ENCODE measurements around the gene MAGI1.

MAGI1 gene

DNA sequence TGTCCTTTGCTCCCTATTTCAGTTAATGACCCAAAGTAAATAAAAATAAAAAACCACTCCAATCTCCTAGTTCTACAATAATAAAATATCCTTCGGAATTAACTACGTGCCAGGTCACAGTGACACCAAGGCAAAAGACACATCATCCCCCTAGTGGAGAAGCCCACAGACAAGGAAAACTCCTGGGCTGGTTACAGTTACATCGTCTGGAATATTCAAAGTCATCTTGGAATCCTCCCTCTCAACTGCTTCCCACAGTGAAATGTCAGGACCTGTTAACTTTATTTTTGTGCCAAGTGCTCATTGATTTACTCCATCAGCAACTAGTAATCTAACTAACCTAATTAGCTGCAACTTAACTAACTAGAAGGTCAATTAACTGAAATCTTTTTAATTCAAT lies 349.3 kb downstream of the MAGI1 start:
- DNase-seq = no peak

DNA sequence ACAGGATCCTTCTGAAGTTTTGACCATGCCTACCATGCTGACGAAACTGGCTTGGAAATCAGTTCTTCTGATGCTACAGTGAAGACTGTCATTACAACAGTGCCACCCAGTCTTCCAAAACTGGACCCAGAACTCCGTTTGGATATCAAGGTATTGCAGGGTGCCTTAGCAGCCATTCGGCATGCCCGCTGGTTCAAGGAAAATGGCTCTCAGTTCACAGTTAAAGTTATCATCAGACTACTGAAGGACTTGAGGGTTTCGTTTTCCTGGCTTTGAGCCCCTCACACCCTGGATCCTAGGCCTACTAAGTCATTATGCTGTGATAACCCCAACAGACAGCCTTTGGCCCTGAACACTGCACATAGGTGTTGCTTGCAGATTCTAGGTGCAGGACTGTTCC lies 351.0 kb downstream of the MAGI1 start:
- no peak for DNase-seq

DNA sequence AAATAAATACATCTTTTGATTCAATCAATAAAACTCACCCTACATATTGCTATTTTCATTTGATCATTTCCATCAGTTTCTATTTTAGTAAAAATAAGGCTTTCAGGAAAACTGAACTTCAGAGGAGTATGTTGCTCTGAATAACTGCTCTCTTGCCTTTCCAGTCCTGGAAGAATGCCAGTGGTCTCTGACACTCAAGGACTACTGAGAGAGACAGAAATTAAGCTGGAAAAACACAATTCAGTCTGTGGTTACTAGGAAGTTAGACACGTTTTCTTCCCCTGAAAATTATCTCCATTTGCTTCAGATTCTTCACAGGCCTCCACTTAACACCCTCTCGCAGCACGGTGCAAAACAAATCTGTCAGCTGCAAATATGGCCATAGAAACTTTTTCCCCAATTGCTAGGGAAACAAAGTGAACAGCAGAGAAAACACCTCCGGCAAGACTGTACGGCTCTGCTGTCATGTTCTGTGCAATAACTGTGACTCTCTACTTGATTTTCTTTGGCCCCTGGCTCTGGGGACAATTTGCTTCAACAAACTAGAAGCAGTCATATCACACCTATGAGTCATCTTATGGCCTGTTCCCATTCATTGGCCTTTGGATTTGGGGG lies 353.0 kb downstream of the MAGI1 start:
- DNase-seq = no peak

DNA sequence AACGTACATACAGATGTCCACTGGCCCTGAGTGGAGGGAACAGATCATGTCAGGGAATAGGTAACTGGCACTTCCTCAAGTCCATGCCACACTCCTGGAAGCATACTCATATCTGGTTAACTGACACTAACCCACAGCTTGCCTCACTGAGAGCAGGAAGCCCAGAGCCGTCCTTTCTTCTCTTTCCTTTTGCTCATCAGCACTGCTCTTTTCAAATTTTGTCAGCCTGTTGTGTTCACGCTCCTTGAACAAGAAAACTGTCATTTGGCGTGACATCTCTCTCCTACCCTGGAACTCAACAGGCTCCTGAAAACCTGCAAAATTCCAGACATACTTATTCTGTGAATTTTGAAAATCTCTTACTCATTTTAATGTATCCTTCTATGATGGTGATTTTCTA lies 360.2 kb downstream of the MAGI1 start:
- DNase-seq = no peak

DNA sequence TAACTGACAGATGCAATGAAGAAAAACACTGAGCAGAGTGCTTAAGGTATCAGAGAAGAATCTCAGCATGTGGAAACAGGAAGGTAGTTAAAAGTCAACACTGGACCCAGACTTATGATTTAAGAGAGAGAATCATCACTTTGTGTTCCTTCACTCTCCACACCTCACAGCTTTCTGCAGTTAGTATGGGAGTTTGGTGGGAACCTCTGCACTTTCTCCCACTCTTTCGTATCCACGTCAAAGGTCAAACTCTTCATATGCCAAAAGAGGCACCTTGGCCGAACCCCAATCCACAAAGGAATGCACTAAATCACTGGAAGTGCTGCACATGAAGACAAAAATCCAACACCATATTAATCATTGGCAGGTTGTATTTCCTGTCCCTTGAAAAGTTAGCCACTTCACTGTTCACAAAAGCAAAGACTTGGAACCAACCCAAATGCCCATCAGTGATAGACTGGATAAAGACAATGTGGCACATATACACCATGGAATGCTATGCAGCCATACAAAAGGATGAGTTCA lies 361.2 kb downstream of the MAGI1 start:
- DNase-seq = no peak

DNA sequence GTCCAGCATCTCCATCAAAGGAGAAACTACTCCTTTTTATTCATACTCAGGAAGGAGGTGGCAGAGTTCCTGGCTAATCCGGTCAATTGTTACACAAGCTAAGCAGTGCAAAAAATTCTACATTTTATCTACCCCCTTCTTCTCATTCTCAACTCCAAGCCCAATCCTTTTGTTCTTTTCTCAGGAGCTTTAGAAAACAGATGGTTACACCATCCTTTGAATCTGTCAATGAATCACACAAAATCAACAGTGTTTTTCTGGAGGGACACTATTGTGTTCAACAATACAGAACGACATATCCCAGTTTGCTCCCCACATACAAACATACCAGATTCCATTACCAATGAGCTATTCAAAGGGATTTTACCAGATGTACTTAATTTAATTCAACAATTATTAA lies 362.1 kb downstream of the MAGI1 start:
- peak; percentile 4 for DNase-seq

DNA sequence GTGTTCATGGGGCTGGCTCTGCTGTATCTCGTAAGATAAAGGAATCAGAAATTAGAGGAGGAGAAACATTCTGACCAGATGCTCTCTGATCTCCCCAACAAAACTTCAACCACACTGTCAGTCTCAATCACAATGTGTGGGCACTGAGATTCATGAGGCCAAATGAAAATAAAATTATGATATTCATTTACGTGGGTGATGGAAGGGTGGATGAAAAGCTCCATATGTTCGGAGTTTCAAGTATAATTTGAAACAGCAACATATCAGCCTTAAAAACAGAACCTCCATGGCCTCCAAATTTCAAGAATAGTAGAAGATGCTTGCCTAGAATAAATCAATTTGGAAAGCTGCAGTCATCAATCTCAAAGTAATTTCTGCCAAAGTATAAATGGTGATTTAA lies 363.7 kb downstream of the MAGI1 start:
- no peak for DNase-seq

DNA sequence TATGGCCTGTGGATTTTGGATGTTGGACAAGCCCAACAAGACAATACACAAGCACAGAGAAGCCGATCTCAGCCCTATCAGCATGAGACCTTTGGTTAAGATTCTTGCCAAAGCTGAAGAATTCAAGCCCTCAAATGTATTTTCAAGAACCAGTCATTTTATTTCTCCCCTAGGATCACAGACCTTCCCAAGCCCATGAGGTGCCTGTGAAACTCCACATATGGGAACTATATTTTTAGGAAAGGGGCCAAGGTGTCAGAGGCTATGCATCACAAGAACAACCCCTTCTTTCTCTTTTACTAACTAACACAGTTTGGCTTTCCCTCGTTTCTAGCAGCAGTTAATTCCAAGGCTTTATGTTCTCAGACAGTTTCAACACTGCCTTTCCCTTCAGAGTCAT lies 364.5 kb downstream of the MAGI1 start:
- no peak for DNase-seq

DNA sequence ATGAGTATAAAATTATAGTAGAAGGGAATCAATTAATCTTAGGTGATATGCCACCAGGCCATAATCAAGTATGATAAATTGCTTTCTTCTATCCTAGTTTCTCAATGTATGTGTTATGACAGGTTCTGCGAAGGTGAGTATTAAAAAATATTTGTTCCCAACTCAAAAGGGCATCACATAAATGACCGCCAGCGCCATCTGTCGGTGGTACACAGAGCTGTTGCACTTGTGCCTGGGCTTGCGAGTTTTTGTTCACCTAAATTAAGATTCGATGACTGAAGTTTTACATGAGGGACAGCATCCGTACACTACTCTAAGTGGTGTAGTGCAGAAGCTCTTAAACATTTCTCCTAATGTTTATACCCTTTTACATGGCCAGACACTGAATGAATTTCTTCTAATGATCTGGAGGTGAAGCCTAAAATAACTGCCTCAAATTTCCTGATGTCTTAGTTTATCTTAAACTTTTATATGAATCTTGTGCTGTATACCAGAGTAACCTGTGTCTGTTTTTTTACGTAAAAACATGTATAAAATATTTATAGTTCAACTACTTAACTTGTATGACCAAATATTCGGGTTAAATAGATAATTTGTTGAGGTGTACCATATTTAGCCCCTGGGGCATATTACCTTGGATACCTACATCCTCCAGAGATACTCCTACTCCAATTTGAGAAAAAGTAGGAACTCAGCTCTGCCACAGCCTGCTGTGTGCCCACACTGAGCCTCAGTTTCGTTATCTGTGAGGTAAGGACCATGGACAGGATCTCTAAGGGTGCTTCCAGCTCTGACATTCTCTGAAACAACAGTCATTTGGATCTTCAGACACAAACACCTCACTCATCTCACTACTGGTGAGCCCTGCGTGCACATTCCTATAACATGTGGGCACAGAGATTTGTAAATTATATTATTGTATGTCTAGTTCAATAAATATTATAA lies 365.6 kb downstream of the MAGI1 start:
- peak; percentile 12 for DNase-seq

DNA sequence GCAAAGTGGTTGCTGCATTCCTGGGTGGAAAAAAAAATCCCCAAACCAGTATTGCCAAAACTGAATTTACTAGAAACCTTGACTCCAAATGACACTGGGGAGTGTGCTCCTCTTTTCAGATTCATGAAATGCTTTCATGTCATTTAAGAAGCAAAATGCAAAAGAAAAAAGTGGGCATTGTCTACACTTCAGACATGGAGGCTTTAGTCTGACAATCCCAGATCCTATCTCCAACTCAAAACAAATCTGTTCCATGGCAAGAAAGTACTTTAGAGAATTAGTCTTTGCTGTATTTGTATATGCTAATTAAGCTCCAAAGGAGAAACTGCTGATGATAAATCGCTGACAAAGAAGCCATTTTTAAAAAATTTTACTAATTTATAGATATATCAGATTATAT lies 366.7 kb downstream of the MAGI1 start:
- DNase-seq = no peak

DNA sequence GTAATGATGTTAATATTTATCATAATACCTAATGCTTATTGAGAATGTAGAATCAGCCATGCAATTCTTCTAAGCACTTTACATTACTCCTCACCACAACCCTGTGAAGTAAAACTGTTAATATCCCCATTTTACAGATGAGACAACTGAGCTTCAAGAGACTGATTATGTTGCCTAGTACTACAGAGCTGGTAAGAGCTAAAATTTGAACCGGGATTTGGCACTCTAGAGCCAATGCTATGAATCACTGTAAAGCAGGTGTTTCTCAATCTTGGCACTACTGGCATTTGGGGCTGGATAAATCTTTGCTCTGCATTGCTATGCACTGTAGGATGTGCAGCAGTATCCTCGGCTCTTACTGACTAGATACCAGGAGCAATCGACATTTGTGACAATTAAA lies 367.7 kb downstream of the MAGI1 start:
- no peak for DNase-seq

DNA sequence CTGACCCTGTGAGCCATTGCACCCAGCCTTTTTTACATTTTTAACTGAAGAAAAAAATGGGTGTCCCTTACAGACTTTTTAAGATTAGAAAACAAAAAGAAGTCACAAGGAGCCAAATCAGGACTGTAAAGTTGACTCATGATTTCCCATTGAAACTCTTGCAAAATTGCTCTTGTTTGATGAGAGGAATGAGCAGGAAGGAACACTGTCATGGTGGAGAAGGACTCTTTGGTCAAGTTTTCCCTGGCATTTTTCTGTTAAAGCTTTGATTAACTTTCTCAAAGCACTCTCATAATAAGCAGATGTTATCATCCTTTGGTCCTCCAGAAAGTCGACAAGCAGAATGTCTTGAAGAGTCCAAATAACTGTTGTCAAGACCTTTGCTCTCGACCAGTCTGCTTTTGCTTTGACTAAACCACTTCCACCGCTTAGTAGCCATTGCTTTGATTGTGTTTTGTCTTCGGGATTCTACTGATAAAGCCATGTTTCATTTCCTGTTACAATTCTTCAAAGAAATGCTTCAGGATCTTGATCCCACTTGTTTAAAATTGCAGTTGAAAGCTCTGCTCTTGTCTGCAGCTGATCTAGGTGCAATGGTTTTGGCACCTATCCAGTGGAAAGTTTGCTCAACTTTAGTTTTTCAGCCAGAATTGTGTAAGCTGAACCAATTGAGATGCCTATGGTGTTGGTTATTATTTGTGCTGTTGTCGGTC lies 369.4 kb downstream of the MAGI1 start:
- DNase-seq = no peak

DNA sequence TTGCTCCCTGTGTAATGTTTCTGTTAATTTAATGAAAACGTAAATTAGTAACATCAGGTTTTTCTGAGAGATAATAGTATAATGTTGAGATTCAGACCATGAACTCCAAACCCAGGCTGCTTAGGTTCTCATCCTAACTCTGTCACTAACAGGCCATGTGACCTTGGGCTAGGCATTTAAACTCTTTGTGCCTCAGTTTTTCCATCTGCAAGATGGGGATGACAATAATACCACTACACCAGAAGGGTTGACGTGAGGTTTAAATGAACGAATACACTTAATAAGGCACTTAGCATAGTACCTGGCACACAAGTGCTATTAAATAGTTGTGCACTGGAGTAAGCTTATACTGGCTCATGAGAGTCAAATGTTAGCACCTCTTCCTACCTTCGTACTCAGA lies 370.8 kb downstream of the MAGI1 start:
- no peak for DNase-seq

DNA sequence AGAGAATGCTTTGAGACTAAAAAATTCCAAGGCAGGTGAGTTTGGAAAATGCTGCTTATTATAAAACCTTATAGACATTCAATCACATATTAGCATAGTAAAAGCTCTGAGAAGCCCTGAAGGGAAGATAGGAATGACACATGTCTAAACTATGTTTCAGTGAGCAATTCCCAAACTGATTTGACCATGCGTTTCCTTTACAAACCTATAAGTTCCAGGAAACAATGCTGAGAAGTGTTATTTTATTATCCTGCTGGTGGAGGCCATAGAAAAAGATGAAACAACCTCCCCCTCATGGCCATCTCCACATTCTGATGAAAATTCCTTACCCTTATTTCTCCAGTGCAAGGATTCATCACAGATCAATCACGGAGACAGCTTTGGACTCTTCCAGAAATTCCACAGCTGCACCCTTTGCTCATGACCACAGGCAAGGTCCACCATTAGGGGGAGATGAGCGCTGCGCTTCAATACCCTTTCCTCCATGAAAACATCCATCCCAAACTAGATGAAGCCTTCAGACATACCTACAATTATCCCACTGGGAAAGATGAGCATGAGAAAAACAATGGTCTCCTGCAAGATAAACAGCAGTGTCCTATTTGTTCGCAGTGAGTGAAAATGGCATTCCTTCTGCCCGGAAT lies 372.1 kb downstream of the MAGI1 start:
- no peak for DNase-seq

DNA sequence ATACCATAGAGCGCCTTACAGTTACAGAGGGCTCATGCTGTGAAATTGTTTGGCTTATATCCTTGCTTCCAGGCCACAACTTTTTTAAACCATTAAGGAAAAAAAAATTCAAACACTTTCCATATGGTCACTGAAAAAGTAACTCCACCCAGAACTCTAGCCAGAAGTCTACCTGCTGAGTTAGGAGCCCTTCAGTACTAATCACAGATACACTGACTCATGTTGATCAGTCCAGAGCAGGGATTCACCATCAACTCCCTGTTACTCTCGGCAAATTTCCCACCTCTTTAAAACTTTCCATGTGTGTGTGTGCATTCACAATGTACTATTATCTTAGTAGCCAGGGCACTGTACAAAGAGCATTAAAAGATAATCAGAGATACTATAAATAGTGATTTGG lies 372.8 kb downstream of the MAGI1 start:
- DNase-seq = no peak

DNA sequence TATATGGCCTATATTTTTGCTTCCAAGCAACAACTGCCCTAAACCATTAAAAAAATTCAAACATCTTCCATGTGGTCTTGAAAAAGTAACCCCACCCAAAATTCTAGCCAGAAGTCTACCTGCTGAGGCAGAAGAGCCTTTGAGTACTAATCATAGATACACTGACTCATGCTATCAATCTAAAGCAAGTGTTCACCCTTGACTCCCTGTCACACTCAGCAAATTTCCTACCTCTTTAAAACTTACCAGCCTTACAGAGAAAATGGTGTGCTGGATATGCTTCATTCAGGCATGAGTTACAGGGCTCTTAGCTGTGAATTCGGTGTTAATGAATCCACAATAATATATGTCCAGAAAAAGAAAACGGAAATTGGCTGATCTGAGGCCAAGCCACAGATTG lies 373.8 kb downstream of the MAGI1 start:
- no peak for DNase-seq

DNA sequence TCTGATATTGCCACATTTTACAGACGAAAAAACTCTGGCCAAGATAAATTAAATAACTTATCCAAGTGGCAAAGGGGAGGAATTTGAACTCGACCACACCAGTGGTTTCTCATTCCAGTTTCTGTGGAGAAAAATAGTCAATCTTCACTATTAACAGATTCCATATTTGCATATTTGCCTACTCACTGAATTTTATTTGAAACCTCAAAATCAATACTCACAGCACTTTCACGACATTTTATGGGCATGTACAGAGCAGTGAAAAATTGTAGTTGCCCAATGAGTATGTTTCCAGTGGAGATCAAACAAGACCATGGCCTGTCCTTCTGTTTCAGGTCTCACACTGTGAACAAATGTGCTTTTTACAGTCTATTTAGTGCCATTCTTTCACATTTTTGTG lies 374.3 kb downstream of the MAGI1 start:
- DNase-seq = no peak

DNA sequence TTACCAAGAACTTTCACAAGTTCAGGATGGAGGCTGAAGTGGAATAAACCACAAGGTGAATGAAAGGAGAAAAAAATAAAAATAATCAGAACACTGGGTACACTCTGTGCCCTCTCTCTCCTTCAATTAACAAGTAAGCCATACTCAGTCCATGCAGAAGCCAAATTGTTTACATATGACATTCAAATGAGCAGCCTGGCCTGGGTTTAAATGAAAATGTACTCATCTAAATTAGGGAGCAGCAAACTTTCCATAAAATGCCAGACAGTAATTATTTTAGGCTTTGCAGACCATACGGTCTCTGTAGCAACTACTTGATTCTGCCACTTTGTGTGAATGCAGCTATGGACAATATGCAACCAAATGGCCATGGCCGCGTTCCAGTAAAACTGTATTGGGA lies 376.6 kb downstream of the MAGI1 start:
- no peak for DNase-seq

DNA sequence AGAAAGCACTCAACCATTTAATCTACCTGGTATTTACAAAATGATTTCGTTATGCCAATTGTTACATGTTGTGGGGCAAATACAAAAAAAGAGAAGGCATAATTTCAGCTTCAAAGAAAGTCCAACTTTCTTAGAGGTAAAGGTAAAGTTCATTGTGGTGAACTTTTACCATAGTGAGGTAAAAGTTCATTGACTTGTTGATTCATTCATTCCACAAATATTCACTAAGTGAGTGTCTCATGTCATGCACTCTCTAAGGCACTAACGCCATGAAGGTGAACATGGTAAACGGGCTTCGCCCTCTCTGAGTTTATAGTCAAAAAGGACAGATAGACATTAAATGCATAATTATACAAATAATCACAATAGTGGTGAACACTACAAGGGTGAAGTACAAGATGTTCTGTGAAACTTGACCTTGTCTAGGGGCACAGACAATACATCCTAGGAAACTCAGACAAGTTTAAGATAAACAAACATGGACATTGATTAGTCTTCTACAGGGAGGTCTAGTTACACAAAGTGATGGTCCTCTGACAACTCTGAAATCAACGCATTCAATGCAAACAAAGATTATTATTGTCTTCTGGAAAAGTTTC lies 378.6 kb downstream of the MAGI1 start:
- no peak for DNase-seq

DNA sequence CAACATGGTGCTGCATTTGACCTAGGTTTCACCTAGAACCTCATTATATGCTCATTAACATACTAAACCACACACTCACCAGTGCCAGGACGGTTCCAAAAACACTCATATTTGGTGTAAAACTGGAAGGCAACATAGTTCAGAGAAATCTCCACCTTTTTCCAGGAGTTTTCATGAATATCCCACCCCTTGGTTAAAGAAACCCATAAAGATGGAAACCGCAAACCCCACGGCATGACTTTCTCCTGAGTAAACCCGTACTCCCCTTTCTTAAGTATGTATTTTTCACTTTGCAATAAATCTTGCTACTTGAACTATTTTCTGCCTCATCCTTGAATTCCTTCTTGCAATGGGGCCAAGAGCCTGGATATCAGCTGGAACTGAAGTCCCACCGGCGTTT lies 379.3 kb downstream of the MAGI1 start:
- DNase-seq = no peak

DNA sequence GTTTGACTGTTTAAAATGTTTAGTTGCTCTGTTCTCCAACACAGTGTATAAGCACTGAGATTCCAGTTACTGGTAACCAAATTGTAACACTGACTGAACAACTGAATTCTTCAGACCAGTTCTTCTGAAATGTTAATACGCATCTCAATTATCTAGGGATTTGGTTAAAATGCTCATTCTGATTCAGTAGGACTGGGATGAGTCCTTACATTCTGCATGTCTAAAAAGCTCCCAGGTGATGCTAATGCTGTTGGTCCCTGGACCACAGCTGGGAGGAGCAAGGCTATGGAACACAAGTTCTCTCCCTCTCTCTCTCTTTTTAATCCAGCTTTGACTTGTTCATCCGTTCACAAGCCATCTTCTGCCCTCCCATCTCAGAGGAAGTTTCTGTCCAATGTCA lies 380.3 kb downstream of the MAGI1 start:
- no peak for DNase-seq

DNA sequence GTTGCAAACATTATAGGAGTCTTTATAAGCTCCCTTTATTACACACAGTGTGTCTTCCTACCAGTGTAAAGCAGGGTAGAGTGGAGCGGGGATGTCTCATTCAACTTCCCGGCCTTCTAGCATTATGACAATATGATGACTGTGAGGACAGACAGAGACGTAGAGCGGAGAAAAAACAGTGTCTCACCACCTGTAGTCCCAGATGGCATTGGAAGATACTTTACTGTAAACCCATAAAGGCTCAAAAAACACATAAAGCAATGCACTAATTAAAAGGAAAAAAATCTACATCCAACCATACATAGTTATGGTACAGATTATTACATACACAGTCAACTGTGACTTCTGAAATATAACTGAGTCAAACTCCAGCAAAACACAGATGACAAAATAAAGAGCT lies 383.7 kb downstream of the MAGI1 start:
- DNase-seq = no peak

DNA sequence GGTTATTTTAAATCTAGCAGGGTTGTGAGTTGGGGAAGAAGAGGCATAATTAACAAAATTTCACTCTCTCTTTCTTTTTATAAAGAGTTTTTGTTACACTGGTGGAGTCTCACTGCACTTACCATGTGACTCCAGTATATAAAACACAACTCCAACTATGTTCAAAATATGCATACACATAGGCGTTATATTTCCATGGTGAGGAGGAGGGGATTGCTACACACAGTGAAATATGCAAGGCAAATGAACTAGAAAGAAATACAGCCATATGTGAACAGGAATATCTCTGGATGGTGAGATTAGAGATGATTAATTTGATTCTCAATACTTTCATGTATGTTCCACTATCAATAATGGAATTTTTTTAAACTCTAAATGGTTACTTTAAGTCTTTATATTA lies 385.0 kb downstream of the MAGI1 start:
- no peak for DNase-seq

Data from NCI-H345 (cell line).